H1 (cell line): ENCODE data around the gene PPP1R11. TPM values are rescaled to one million over a fixed set of nuclear protein-coding genes. Genes with fewer than 3 reads are reported as not detected.

Experiments
- BACH1 ChIP-seq: IDR thresholded peaks from 2 replicates; pipeline ENCODE4 v1.6.1; 2012; ENCODE audit warnings: low read length, improper control_type of control experiment
- CHD1 ChIP-seq: IDR thresholded peaks from 2 replicates; pipeline ENCODE4 v1.6.1; 2012; ENCODE audit warnings: low read depth, low read length, improper control_type of control experiment
- E2F6 ChIP-seq: IDR thresholded peaks from 2 replicates; pipeline ENCODE4 v1.6.1; 2012; ENCODE audit warnings: inconsistent platforms
- GTF2F1 ChIP-seq: IDR thresholded peaks from 2 replicates; pipeline ENCODE4 v1.6.1; 2012; ENCODE audit warnings: low read depth, low read length, improper control_type of control experiment, borderline replicate concordance
- NRF1 ChIP-seq: IDR thresholded peaks from 2 replicates; pipeline ENCODE4 v1.6.1; 2011; ENCODE audit warnings: mild to moderate bottlenecking, low read depth, low read length, improper control_type of control experiment
- RAD21 ChIP-seq, 2 experiments: IDR thresholded peaks in 1 of 2; conservative IDR thresholded peaks in 1 of 2; 2 replicates each; pipeline ENCODE4 v1.6.1; 2011; ENCODE audit warnings: low read depth in 2 of 2, low read length in 2 of 2, improper control_type of control experiment in 1 of 2, inconsistent platforms in 1 of 2, mild to moderate bottlenecking in 1 of 2, moderate library complexity in 1 of 2
- SIRT6 ChIP-seq: IDR thresholded peaks from one replicate; pipeline ENCODE4 v1.7.1; 2012; ENCODE audit warnings: low read length, inconsistent platforms
- polyA plus RNA-seq, 7 experiments: library from polyadenylated mRNA; depleted of rRNA in 3 of 7; stranded (reverse) in 5 of 7; unstranded in 2 of 7; fragments of >200 nt in 5 of 7; fragments of 200-250 nt in 2 of 7; gene quantifications; 1 replicate in 5 of 7; 2 replicates in 1 of 7; 4 replicates in 1 of 7; pipeline versions ENCODE4 v1.2.1 to v1.2.3, GENCODE V29; 2011 to 2013; ENCODE audit warnings: missing spikeins in 2 of 7, mixed read lengths in 2 of 7
- total RNA-seq: library from RNA; stranded (reverse); fragmentation: NEBNext Ultra II Directional; extraction: Animal tissue kit (Norgen Biotek cat#: 25700); gene quantifications from 2 replicates; pipeline ENCODE4 v1.2.1, GENCODE V29; 2021
- TF ChIP-seq, protein P1 (sequence below): fragments of 300-600 bp; sonication (generic); IDR thresholded peaks from 2 replicates; pipeline ENCODE4 v1.7.1; 2012; ENCODE audit warnings: low read length, moderate library complexity, mild to moderate bottlenecking, inconsistent platforms; ENCODE audit not compliant: insufficient replicate concordance

PPP1R11 gene
- total and polyA plus RNA-seq, 2 of the 8 experiments (the other 6 are each of a cell fraction or from before 2014, with no cell fraction given), result 26.1 to 32.8 TPM

DNA sequence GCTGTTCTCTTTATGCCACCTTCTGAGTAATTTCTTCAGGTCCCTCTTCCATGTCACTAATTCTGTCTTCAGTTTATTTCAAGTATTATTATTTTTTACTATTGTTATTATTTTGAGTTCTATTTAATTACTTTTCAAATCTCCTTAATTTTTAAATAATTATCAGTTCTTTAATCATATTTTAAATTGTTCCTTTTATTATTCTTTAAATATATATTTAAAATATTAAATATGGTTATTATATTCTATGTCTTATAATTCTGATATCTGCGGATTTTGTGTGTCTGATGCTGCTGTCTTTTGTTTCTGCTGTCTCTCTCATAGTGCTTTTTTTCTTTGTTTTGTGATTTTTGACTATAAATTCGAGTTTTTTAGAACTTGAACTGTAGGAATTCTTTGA is 3.7 kb upstream of the PPP1R11 start (continued):
- TF ChIP-seq, protein P1, sequence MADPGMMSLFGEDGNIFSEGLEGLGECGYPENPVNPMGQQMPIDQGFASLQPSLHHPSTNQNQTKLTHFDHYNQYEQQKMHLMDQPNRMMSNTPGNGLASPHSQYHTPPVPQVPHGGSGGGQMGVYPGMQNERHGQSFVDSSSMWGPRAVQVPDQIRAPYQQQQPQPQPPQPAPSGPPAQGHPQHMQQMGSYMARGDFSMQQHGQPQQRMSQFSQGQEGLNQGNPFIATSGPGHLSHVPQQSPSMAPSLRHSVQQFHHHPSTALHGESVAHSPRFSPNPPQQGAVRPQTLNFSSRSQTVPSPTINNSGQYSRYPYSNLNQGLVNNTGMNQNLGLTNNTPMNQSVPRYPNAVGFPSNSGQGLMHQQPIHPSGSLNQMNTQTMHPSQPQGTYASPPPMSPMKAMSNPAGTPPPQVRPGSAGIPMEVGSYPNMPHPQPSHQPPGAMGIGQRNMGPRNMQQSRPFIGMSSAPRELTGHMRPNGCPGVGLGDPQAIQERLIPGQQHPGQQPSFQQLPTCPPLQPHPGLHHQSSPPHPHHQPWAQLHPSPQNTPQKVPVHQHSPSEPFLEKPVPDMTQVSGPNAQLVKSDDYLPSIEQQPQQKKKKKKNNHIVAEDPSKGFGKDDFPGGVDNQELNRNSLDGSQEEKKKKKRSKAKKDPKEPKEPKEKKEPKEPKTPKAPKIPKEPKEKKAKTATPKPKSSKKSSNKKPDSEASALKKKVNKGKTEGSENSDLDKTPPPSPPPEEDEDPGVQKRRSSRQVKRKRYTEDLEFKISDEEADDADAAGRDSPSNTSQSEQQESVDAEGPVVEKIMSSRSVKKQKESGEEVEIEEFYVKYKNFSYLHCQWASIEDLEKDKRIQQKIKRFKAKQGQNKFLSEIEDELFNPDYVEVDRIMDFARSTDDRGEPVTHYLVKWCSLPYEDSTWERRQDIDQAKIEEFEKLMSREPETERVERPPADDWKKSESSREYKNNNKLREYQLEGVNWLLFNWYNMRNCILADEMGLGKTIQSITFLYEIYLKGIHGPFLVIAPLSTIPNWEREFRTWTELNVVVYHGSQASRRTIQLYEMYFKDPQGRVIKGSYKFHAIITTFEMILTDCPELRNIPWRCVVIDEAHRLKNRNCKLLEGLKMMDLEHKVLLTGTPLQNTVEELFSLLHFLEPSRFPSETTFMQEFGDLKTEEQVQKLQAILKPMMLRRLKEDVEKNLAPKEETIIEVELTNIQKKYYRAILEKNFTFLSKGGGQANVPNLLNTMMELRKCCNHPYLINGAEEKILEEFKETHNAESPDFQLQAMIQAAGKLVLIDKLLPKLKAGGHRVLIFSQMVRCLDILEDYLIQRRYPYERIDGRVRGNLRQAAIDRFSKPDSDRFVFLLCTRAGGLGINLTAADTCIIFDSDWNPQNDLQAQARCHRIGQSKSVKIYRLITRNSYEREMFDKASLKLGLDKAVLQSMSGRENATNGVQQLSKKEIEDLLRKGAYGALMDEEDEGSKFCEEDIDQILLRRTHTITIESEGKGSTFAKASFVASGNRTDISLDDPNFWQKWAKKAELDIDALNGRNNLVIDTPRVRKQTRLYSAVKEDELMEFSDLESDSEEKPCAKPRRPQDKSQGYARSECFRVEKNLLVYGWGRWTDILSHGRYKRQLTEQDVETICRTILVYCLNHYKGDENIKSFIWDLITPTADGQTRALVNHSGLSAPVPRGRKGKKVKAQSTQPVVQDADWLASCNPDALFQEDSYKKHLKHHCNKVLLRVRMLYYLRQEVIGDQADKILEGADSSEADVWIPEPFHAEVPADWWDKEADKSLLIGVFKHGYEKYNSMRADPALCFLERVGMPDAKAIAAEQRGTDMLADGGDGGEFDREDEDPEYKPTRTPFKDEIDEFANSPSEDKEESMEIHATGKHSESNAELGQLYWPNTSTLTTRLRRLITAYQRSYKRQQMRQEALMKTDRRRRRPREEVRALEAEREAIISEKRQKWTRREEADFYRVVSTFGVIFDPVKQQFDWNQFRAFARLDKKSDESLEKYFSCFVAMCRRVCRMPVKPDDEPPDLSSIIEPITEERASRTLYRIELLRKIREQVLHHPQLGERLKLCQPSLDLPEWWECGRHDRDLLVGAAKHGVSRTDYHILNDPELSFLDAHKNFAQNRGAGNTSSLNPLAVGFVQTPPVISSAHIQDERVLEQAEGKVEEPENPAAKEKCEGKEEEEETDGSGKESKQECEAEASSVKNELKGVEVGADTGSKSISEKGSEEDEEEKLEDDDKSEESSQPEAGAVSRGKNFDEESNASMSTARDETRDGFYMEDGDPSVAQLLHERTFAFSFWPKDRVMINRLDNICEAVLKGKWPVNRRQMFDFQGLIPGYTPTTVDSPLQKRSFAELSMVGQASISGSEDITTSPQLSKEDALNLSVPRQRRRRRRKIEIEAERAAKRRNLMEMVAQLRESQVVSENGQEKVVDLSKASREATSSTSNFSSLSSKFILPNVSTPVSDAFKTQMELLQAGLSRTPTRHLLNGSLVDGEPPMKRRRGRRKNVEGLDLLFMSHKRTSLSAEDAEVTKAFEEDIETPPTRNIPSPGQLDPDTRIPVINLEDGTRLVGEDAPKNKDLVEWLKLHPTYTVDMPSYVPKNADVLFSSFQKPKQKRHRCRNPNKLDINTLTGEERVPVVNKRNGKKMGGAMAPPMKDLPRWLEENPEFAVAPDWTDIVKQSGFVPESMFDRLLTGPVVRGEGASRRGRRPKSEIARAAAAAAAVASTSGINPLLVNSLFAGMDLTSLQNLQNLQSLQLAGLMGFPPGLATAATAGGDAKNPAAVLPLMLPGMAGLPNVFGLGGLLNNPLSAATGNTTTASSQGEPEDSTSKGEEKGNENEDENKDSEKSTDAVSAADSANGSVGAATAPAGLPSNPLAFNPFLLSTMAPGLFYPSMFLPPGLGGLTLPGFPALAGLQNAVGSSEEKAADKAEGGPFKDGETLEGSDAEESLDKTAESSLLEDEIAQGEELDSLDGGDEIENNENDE, result no peak
- TF ChIP-seq RAD21 (IDR thresholded peaks at IDR 0.05 in 1 of 2, conservative IDR thresholded peaks at IDR 0.05 in 1 of 2; ENCODE audit: low read depth in 2 of 2, low read length in 2 of 2) (no peak), E2F6 (no peak), BACH1 (no peak), NRF1 (no peak), SIRT6 (no peak), GTF2F1 (no peak), CHD1 (no peak)
